GM23338 (cell line): ENCODE measurements around the gene EEF1E1. TPM values are rescaled to one million over a fixed set of nuclear protein-coding genes. Genes with fewer than 3 reads are reported as not detected.
"Not testable (repeated sequence)": the region's sequence is repeated elsewhere in the genome, so short reads cannot be mapped to it uniquely, and the experiment has no call there.

ENCODE experiments used
- ATAC-seq: fragments of 200-7000 bp; cut with Tn5 transposase; 3 replicates; pipeline ENCODE4 v1.9.1; 2020
- DNase-seq: peaks from one replicate; pipeline ENCODE4 v3.0.0-alpha.2; 2015; ENCODE audit warnings: low spot score
- H2AFZ ChIP-seq: fragments of 200-600 bp; sonication (generic); 2 replicates; pipeline ENCODE4 v1.8.0; 2016; ENCODE audit warnings: antibody characterized with exemption, mild to moderate bottlenecking, moderate library complexity
- H3F3A ChIP-seq: fragments of 200-600 bp; sonication (generic); replicated peaks from 2 replicates; pipeline ENCODE4 v1.8.0; 2017; ENCODE audit warnings: antibody characterized with exemption, mixed run types, low read depth
- H3K27ac ChIP-seq: fragments of 200-600 bp; sonication (generic); 2 replicates; pipeline ENCODE4 v1.6.1; 2016; ENCODE audit warnings: low read depth
- H3K27me3 ChIP-seq: fragments of 200-600 bp; sonication (generic); 2 replicates; pipeline ENCODE4 v1.8.0; 2016; ENCODE audit warnings: mild to moderate bottlenecking, mixed run types, moderate library complexity; ENCODE audit not compliant: insufficient read depth
- H3K36me3 ChIP-seq: fragments of 200-600 bp; sonication (generic); 2 replicates; pipeline ENCODE4 v1.8.0; 2016; ENCODE audit warnings: mild to moderate bottlenecking; ENCODE audit not compliant: insufficient read depth
- H3K4me1 ChIP-seq: fragments of 200-600 bp; sonication (generic); 2 replicates; pipeline ENCODE4 v1.8.0; 2016; ENCODE audit warnings: mild to moderate bottlenecking, moderate library complexity; ENCODE audit not compliant: insufficient read depth
- H3K4me2 ChIP-seq: fragments of 200-600 bp; sonication (generic); 2 replicates; pipeline ENCODE4 v1.7.1; 2017; ENCODE audit warnings: mixed run types
- H3K4me3 ChIP-seq: fragments of 200-600 bp; sonication (generic); 2 replicates; pipeline ENCODE4 v1.6.1; 2016; ENCODE audit warnings: mixed run types
- H3K79me2 ChIP-seq: fragments of 200-600 bp; sonication (generic); replicated peaks from 2 replicates; pipeline ENCODE4 v1.8.0; 2017; ENCODE audit warnings: mild to moderate bottlenecking; ENCODE audit not compliant: insufficient read depth
- H3K9me2 ChIP-seq: fragments of 200-600 bp; sonication (generic); 2 replicates; pipeline ENCODE4 v1.8.0; 2017; ENCODE audit not compliant: insufficient read depth
- H4K20me1 ChIP-seq: fragments of 200-600 bp; sonication (generic); replicated peaks from 2 replicates; pipeline ENCODE4 v1.8.0; 2017; ENCODE audit warnings: mild to moderate bottlenecking; ENCODE audit not compliant: insufficient read depth
- H3K27ac Mint-ChIP-seq: 2 replicates; pipeline ENCODE4 v1.8.0; 2020; ENCODE audit warnings: inconsistent platforms, mild to moderate bottlenecking, moderate library complexity, mixed read lengths
- H3K27me3 Mint-ChIP-seq: 3 replicates; pipeline ENCODE4 v1.8.0; 2022; ENCODE audit warnings: low read depth, mild to moderate bottlenecking, moderate library complexity, mixed read lengths, inconsistent platforms; ENCODE audit not compliant: insufficient read depth, poor library complexity
- H3K36me3 Mint-ChIP-seq: 3 replicates; pipeline ENCODE4 v1.8.0; 2021; ENCODE audit warnings: low read depth, mild to moderate bottlenecking, inconsistent platforms, moderate library complexity, mixed read lengths
- H3K4me1 Mint-ChIP-seq: 3 replicates; pipeline ENCODE4 v1.8.0; 2020; ENCODE audit warnings: mild to moderate bottlenecking, inconsistent platforms, mixed read lengths
- H3K4me3 Mint-ChIP-seq: 3 replicates; pipeline ENCODE4 v1.8.0; 2021; ENCODE audit warnings: moderate library complexity, mild to moderate bottlenecking, inconsistent platforms, mixed read lengths
- H3K9me3 Mint-ChIP-seq: 3 replicates; pipeline ENCODE4 v1.8.0; 2020; ENCODE audit warnings: moderate library complexity, mild to moderate bottlenecking, inconsistent platforms, mixed read lengths
- JUNB ChIP-seq: IDR thresholded peaks from one replicate; pipeline ENCODE4 v1.6.1; 2016; ENCODE audit warnings: antibody characterized with exemption; ENCODE audit not compliant: unreplicated experiment
- STAT1 ChIP-seq: IDR thresholded peaks from one replicate; pipeline ENCODE4 v1.6.1; 2016; ENCODE audit warnings: antibody characterized with exemption; ENCODE audit not compliant: unreplicated experiment
- ZNF114 ChIP-seq: fragments of 250-450 bp; sonication (Bioruptor Pico); IDR thresholded peaks from 2 replicates; pipeline ENCODE4 v1.5.0; 2020; ENCODE audit warnings: mild to moderate bottlenecking, moderate library complexity
- ZNF331 ChIP-seq: fragments of 250-450 bp; sonication (Bioruptor Pico); IDR thresholded peaks from 2 replicates; pipeline ENCODE4 v1.5.0; 2020; ENCODE audit warnings: low read depth, mild to moderate bottlenecking, moderate library complexity
- ZNF462 ChIP-seq: fragments of 250-450 bp; sonication (Bioruptor Pico); IDR thresholded peaks from 2 replicates; pipeline ENCODE4 v1.5.0; 2020; ENCODE audit warnings: mild to moderate bottlenecking, moderate library complexity
- polyA plus RNA-seq: library from polyadenylated mRNA; unstranded; fragments of >200 nt; fragmentation: Nextera tagmentation; extraction: Ambion mirVana; gene quantifications from 2 replicates; pipeline ENCODE4 v1.2.1, GENCODE V29; 2016
- total RNA-seq: library from RNA; depleted of rRNA; stranded (reverse); fragments of >200 nt; shearing (Covaris generic); gene quantifications from 2 replicates; pipeline ENCODE4 v1.2.3, GENCODE V29; 2014

Gene EEF1E1
- total and polyA plus RNA-seq, 2 experiments from 2014 or later = 298 to 317 TPM

- Histone ChIP-seq H3K27me3 (no peaks in the 10 kb centered on the region), H3K4me2 (peak overlapping the region; percentile 32; the same call in 1 of the 2 replicates), H3K9me2 (no peaks in the 10 kb centered on the region), H3K27ac (no peak overlapping the region), H3K4me1 (no peaks in the 10 kb centered on the region), H3K36me3 (peaks cover 6% of the 10 kb centered on the region; the same call in 1 of the 2 replicates), H4K20me1 (no peaks in the 10 kb centered on the region), H3K79me2 (peaks cover 15% of the 10 kb centered on the region), H3F3A (no peaks in the 10 kb centered on the region), H3K4me3 (no peak overlapping the region), H2AFZ (no peak overlapping the region)
- peaks cover 13% of the 10 kb centered on the region for H3K9me3 Mint-ChIP-seq
- H3K4me1 Mint-ChIP-seq = peaks cover 4% of the 10 kb centered on the region
- ATAC-seq (no peak), DNase-seq (no peak)
- H3K27ac Mint-ChIP-seq = no peak overlapping the region
- H3K36me3 Mint-ChIP-seq = peaks cover 67% of the 10 kb centered on the region
- no peaks in the 10 kb centered on the region for H3K27me3 Mint-ChIP-seq
- H3K4me3 Mint-ChIP-seq = no peak overlapping the region
- no peak for TF ChIP-seq STAT1
- no peak for TF ChIP-seq ZNF462
- no peak for TF ChIP-seq ZNF331 (CRISPR knock-in tag)
- no peak for TF ChIP-seq JUNB
- no peak for TF ChIP-seq ZNF114 (CRISPR knock-in tag)
These were observed 60.3 kb downstream of the EEF1E1 start for GRCh38 chr6:8041913-8042583.

- H3K27me3 Mint-ChIP-seq, H3K4me1 ChIP-seq, H3K4me3 ChIP-seq, H3K4me2 ChIP-seq, H3F3A ChIP-seq, H4K20me1 ChIP-seq, H3K4me1 Mint-ChIP-seq, H3K27me3 ChIP-seq, H3K4me3 Mint-ChIP-seq, H3K9me2 ChIP-seq, DNase-seq, ATAC-seq, H3K27ac ChIP-seq, H3K27ac Mint-ChIP-seq, H3K36me3 ChIP-seq, H2AFZ ChIP-seq: not testable (repeated sequence)
- peaks cover 33% of the 10 kb centered on the region for H3K36me3 Mint-ChIP-seq
- peaks cover 88% of the 10 kb centered on the region for H3K79me2 ChIP-seq
- peaks cover 12% of the 10 kb centered on the region for H3K9me3 Mint-ChIP-seq
These were observed 68.2 kb downstream of the EEF1E1 start for GRCh38 chr6:8034107-8034506.
